IPS-15b (cell line): ENCODE data around the gene CSNK2A2.

Experiments
- H3K27me3 ChIP-seq: one replicate; pipeline ENCODE4 v1.6.1; 2013; ENCODE audit warnings: low read length; ENCODE audit not compliant: control insufficient read depth, insufficient read depth
- H3K36me3 ChIP-seq: one replicate; pipeline ENCODE4 v1.6.1; 2013; ENCODE audit warnings: low read length; ENCODE audit not compliant: control insufficient read depth, insufficient read depth
- H3K4me1 ChIP-seq: one replicate; pipeline ENCODE4 v1.6.1; 2013; ENCODE audit warnings: mild to moderate bottlenecking, low read length; ENCODE audit not compliant: control insufficient read depth, insufficient read depth
- H3K4me3 ChIP-seq: one replicate; pipeline ENCODE4 v1.5.1; 2013; ENCODE audit warnings: low read depth, low read length
- H3K9ac ChIP-seq: one replicate; pipeline ENCODE4 v1.6.1; 2013; ENCODE audit warnings: low read depth, mild to moderate bottlenecking, low read length
- H3K9me3 ChIP-seq: one replicate; pipeline ENCODE4 v1.6.1; 2013; ENCODE audit warnings: mild to moderate bottlenecking, low read length; ENCODE audit not compliant: control insufficient read depth, insufficient read depth

The CSNK2A2 gene

DNA sequence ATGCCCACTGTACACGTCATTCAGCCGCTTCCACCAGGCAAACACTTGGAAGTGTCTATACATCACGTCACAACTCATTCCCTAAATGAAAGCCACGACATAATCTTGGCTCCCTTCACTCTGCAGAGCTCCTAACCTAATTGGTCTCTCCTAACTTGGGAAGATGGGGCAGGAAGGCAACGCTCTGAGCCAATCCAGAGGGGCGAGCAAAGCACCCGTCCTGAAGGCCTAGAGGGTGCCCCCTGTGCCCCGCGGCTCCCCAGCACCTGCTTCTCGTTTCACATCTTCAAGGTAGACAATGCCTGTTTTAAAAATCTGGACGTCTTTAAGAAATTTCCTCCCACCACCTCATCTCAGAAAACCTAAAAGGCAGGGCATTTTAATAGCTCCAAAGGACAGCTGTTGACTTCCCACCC, 1.0 kb downstream of the CSNK2A2 start:
- Histone ChIP-seq H3K4me3 (peak overlapping the region; percentile 84), H3K9ac (peak overlapping the region; percentile 61), H3K36me3 (peaks cover 5% of the 10 kb centered on the region), H3K4me1 (peaks cover 4% of the 10 kb centered on the region), H3K9me3 (no peaks in the 10 kb centered on the region), H3K27me3 (peaks cover 10% of the 10 kb centered on the region)

DNA sequence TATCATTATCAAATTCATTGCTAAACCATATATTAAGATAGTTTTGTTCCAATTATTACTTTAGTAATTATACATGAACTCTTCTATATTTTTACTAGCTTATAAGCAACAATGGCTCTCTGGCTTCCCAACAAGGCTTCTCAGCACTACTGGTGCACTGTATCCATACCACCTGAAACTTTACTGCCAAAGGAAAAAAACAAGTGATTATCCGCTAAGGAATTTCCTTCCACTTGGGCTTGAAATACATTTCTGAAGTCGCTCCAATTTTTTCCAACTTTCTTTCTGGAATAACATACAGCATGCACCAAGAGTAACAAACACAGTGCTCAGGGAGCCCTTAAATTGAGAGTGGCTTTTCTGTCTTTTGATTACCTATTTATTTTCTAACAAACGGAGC, 2.1 kb downstream of the CSNK2A2 start:
- peaks cover 4% of the 10 kb centered on the region for H3K4me1 ChIP-seq
- H3K9ac ChIP-seq = no peak overlapping the region
- H3K4me3 ChIP-seq = no peak overlapping the region

DNA sequence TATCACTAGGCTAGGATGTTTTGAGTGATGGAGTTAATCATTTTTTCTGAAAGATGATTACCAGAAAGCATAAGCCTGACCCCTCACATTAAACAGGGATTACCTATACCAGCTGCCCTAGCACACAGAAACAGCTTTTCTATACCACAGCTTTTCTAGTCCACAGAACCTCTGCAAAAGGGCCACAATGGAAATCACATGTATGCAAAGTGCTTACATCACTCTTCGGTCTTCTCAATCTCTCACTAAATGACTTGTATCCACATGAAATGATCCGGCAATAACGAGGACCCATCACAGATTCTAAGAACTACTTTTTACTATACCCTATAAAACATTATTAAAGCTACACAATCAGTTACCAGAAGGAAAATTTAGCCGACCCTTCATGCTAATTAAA, 2.6 kb downstream of the CSNK2A2 start:
- Histone ChIP-seq H3K36me3 (peaks cover 8% of the 10 kb centered on the region), H3K27me3 (peaks cover 10% of the 10 kb centered on the region), H3K4me3 (no peak overlapping the region), H3K9ac (no peak overlapping the region), H3K4me1 (peaks cover 4% of the 10 kb centered on the region), H3K9me3 (no peaks in the 10 kb centered on the region)

More for the DNA sequence above, 2.1 kb downstream of the CSNK2A2 start:
- H3K27me3 ChIP-seq = peaks cover 10% of the 10 kb centered on the region
- peaks cover 8% of the 10 kb centered on the region for H3K36me3 ChIP-seq
- H3K9me3 ChIP-seq = no peaks in the 10 kb centered on the region

DNA sequence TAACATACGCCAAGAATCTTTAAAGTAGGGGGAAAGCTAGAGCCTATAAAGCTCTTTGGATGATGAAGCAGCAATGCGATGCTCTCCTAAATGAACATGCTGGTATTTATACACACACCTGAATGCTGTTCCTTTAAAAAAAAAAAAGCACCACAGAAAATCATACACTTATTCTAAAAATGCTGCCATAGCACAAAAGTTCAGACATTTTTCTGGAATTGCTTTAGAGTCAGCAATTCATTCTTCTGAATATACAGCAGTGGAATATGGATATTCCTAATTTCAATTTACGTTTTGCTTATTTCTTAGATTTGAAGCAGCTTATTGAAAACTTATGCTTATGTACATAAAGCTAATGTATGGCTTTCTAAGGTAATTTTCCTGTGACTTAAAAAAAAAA, 3.1 kb downstream of the CSNK2A2 start:
- peaks cover 10% of the 10 kb centered on the region for H3K27me3 ChIP-seq
- H3K4me3 ChIP-seq = no peak overlapping the region
- no peak overlapping the region for H3K9ac ChIP-seq
- H3K4me1 ChIP-seq = peaks cover 4% of the 10 kb centered on the region
- peaks cover 8% of the 10 kb centered on the region for H3K36me3 ChIP-seq
- no peaks in the 10 kb centered on the region for H3K9me3 ChIP-seq

DNA sequence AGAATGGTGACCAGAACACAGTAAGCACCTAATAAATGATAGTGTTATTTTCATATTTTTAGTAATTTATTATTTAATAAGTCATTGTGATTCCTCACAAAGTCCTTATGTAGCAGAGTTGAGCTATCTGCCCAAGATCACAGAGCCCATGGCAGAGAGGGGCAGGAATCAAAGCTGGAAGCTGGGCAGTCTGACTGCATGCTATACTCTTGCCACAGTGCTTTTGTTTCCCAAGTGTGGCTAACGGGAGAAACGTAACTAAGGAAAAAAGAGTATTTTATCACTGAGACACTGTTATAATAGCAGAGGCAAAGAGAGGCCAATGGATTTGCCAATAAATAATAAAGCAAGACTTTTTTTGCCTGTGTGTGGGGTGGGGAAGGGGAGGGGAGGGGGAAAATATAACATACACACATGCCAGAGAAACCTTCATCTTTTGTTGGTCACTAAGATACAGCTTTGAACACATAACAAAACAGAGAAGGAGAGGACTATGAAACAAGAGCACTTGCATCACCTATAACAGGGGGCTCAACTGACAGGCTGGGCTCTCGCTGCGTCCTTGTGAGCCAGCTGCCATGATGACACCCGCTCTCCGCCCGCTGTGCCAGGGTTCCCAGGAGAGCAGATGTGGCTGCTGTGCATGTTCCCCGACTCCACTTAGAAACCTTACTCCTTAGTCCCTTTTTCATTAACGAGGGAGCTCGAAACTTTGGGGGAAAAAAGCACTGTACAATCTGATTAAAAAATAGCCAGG, 10.1 kb downstream of the CSNK2A2 start:
- H3K4me1 ChIP-seq = no peaks in the 10 kb centered on the region
- no peaks in the 10 kb centered on the region for H3K27me3 ChIP-seq
- no peaks in the 10 kb centered on the region for H3K9me3 ChIP-seq
- no peak overlapping the region for H3K4me3 ChIP-seq
- no peak overlapping the region for H3K9ac ChIP-seq
- peaks cover 7% of the 10 kb centered on the region for H3K36me3 ChIP-seq

DNA sequence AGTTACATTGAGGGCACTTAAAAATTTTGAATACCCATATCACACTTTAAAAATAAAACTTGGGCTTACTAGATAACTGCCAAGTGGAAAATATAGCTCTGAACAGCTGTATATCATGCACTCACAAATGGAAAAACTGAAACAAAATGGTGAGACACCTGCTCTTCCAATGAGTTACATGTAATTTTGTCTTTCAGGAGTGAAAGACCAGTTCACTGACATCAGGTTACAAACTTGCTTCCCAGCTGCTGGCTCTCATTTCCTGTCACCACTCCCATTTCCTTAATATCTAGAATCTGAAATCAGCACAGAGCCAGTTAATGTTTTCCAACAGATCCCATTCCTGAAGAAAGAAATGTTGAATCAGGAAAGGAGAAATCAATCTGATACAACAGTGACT, 10.8 kb downstream of the CSNK2A2 start:
- Histone ChIP-seq H3K4me1 (no peaks in the 10 kb centered on the region), H3K36me3 (peaks cover 7% of the 10 kb centered on the region), H3K9me3 (no peaks in the 10 kb centered on the region), H3K4me3 (no peak overlapping the region), H3K27me3 (no peaks in the 10 kb centered on the region), H3K9ac (no peak overlapping the region)

DNA sequence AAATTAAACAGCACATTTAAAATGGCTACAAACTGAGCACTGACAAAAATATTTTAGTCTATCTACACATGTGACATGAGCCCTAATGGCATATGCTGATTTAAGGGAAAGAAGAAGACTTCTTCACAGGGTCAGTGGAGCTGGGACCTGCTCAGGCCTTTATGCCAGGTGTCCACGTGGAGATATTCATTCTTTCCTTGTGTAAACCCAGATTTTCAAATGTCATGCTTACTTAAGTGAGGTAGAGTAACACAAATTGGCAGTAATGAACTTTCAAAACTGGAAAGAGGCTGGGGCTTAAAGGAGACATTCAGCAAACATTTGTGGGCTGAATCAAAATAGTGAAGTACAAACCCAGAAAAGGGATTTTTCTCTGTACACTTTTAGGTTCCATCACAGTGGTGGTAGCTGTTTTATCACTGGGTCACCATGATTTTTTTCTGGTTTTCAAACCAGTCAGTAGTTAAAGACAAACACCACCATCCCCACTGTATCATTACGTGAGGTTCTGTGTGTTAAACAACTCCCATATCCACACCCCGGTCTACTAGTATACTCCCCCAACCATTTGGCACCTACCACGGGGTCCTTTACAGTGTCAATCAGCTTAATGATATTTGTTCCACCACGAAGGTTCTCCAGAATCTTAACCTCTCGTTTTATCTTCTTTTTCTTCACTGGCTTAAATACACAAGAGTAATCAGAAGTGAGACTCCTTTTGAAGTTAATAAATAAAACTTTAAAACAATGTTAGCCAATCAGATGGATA, 11.5 kb downstream of the CSNK2A2 start:
- Histone ChIP-seq H3K36me3 (peaks cover 4% of the 10 kb centered on the region), H3K27me3 (no peaks in the 10 kb centered on the region)

DNA sequence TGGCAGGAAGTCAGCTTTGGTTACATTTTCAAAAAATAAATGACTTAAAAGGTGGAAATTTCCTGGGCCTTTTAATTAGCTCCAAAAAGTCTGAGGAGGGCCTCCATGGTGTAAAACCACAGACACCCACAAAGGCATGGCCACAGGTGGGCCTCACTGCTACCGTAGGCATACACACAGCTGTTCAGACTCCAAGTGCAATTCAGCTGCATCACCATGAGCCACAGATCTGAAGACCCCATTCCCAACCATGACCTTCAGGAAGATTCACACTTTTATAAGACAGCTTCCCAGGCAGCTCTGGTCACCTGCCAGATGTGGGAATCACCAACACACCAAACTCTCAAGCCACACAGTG, 20.6 kb downstream of the CSNK2A2 start:
- H3K27me3 ChIP-seq = no peaks in the 10 kb centered on the region
- peaks cover 20% of the 10 kb centered on the region for H3K36me3 ChIP-seq
- H3K4me1 ChIP-seq = no peaks in the 10 kb centered on the region
- no peak overlapping the region for H3K9ac ChIP-seq
- no peak overlapping the region for H3K4me3 ChIP-seq
- H3K9me3 ChIP-seq = no peaks in the 10 kb centered on the region

More for the DNA sequence above, 11.5 kb downstream of the CSNK2A2 start:
- Histone ChIP-seq H3K9me3 (no peaks in the 10 kb centered on the region), H3K9ac (no peak overlapping the region), H3K4me1 (no peaks in the 10 kb centered on the region), H3K4me3 (no peak overlapping the region)

DNA sequence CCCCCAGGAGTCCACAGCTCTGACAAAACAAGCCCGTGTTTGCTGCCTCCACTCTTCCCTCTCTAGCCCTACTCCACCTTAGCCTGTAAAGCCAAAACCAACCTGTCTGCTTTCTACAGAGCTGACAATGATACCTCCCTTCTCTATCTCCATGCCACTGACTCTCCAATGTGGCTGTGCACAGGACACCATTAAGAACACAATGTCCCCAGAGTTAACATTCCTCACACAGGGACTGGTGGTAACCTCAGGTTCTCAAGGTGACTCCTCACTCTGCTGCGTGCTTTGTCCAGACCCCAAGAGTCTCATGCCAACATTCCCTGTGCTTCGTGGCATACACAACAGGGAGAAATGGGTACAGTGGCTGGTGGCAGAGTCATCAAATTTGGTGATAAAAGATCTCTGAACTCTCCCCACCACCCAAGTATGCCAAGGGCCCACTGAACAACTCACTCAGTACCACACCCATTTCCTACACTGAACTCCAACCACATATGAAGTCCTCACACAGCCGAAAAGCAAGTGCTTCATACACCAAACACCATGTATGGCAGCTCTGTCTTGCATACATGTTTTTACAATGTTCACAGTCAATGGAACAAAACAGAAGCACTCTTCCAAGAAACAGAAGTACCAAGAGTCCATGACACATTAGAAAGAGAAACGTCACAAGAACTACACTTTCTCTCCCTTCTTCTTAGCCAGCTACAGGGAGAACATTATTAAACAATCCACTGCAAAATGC, 21.1 kb downstream of the CSNK2A2 start:
- Histone ChIP-seq H3K27me3 (no peaks in the 10 kb centered on the region), H3K36me3 (peaks cover 20% of the 10 kb centered on the region), H3K4me1 (no peaks in the 10 kb centered on the region), H3K4me3 (no peak overlapping the region), H3K9me3 (no peaks in the 10 kb centered on the region), H3K9ac (no peak overlapping the region)

DNA sequence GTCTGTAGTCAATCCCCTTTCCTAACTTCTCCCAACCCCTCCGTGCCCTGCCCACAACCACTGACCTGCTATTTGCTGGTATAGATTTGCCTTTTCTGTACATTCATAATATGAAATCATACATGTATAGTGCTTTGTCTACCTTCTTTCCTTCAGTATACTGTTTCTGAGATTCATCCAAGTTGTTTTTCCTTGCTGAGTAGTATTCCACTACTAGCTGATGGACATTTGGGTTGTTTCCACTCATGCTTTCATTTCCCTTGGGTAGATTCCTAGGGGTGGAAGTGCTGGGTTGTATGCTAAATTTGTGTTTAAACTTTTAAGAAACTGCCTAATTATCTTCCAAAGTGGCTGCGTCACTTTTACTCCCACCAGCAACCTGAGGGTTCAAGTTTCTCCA, 27.7 kb downstream of the CSNK2A2 start:
- H3K4me1 ChIP-seq = no peaks in the 10 kb centered on the region

DNA sequence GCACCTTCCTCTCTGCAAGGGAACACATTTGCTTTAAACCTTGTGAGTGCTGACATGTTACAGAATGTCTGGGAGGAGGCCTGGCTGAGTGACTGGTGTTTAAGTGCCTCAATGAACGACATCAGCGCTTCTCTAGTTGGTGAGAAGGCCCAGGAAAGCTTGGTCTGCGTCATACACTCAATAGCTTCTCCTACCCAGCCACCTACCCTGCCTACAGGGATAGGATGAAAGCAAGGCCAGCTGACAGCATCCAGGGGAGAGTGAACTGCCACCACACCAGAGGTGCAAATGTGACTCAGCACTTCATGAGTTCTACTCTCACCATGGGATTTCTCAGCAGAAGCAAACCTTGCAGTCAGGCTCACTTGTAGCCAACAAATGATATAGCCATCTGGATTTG, 37.1 kb downstream of the CSNK2A2 start:
- Histone ChIP-seq H3K4me1 (no peaks in the 10 kb centered on the region), H3K4me3 (no peak overlapping the region), H3K27me3 (no peaks in the 10 kb centered on the region), H3K36me3 (peaks cover 38% of the 10 kb centered on the region), H3K9ac (no peak overlapping the region), H3K9me3 (no peaks in the 10 kb centered on the region)

More for the DNA sequence above, 27.7 kb downstream of the CSNK2A2 start:
- no peak overlapping the region for H3K4me3 ChIP-seq
- no peaks in the 10 kb centered on the region for H3K27me3 ChIP-seq
- no peak overlapping the region for H3K9ac ChIP-seq
- H3K36me3 ChIP-seq = peaks cover 35% of the 10 kb centered on the region
- H3K9me3 ChIP-seq = no peaks in the 10 kb centered on the region
